ES-I3 (cell line): ENCODE data around the gene TMED4.
"Not testable (repeated sequence)": the region's sequence is repeated elsewhere in the genome, so short reads cannot be mapped to it uniquely, and the experiment has no call there.

Experiments
- H3K36me3 ChIP-seq: 2 replicates; pipeline ENCODE4 v1.6.1; 2013; ENCODE audit warnings: mild to moderate bottlenecking, low read length, control low read depth, moderate library complexity; ENCODE audit not compliant: insufficient read depth
- H3K4me1 ChIP-seq: 2 replicates; pipeline ENCODE4 v1.6.1; 2013; ENCODE audit warnings: mild to moderate bottlenecking, control low read depth, low read length; ENCODE audit not compliant: insufficient read depth
- H3K9ac ChIP-seq: 2 replicates; pipeline ENCODE4 v1.6.1; 2013; ENCODE audit warnings: low read depth, mild to moderate bottlenecking, low read length, moderate library complexity
- H3K9me3 ChIP-seq: 2 replicates; pipeline ENCODE4 v1.6.1; 2013; ENCODE audit warnings: mild to moderate bottlenecking, low read length, moderate library complexity; ENCODE audit not compliant: control insufficient read depth, insufficient read depth

Gene TMED4

GRCh38 chr7:44567884-44568283, 14.1 kb downstream of the TMED4 start:
- Histone ChIP-seq H3K9me3 (no peaks in the 10 kb centered on the region), H3K9ac (no peak overlapping the region), H3K36me3 (peaks cover 52% of the 10 kb centered on the region)

GRCh38 chr7:44566680-44567079, 15.4 kb downstream of the TMED4 start:
- no peaks in the 10 kb centered on the region for H3K4me1 ChIP-seq
- no peak overlapping the region for H3K9ac ChIP-seq
- peaks cover 41% of the 10 kb centered on the region for H3K36me3 ChIP-seq
- no peaks in the 10 kb centered on the region for H3K9me3 ChIP-seq

More at GRCh38 chr7:44567884-44568283, 14.1 kb downstream of the TMED4 start:
- 0 out of 2 replicates have a peak, but pooled peaks cover 2% of the 10 kb centered on the region for H3K4me1 ChIP-seq

- H3K9ac ChIP-seq = no peak overlapping the region
- H3K9me3 ChIP-seq = no peaks in the 10 kb centered on the region
- H3K4me1 ChIP-seq = no peaks in the 10 kb centered on the region
- H3K36me3 ChIP-seq = peaks cover 35% of the 10 kb centered on the region
Measured at GRCh38 chr7:44565795-44566559, 16.1 kb downstream of the TMED4 start.

GRCh38 chr7:44565097-44565794, 16.8 kb downstream of the TMED4 start:
- no peaks in the 10 kb centered on the region for H3K9me3 ChIP-seq
- peaks cover 28% of the 10 kb centered on the region for H3K36me3 ChIP-seq
- H3K4me1 ChIP-seq = no peaks in the 10 kb centered on the region
- H3K9ac ChIP-seq = no peak overlapping the region

GRCh38 chr7:44564606-44565005, 17.4 kb downstream of the TMED4 start:
- no peak overlapping the region for H3K9ac ChIP-seq
- no peaks in the 10 kb centered on the region for H3K4me1 ChIP-seq
- H3K36me3 ChIP-seq = peaks cover 22% of the 10 kb centered on the region
- no peaks in the 10 kb centered on the region for H3K9me3 ChIP-seq

- H3K36me3 ChIP-seq = peaks cover 10% of the 10 kb centered on the region
- no peak overlapping the region for H3K9ac ChIP-seq
- no peaks in the 10 kb centered on the region for H3K4me1 ChIP-seq
- H3K9me3 ChIP-seq = no peaks in the 10 kb centered on the region
Measured at GRCh38 chr7:44563171-44563679, 18.8 kb downstream of the TMED4 start.

- not testable (repeated sequence) for H3K36me3 ChIP-seq
Measured at GRCh38 chr7:44562622-44562962, 19.4 kb downstream of the TMED4 start.

GRCh38 chr7:44561962-44562621, 19.9 kb downstream of the TMED4 start:
- Histone ChIP-seq H3K9ac (no peak overlapping the region), H3K4me1 (no peaks in the 10 kb centered on the region), H3K9me3 (no peaks in the 10 kb centered on the region), H3K36me3 (peaks cover 7% of the 10 kb centered on the region)

More at GRCh38 chr7:44562622-44562962, 19.4 kb downstream of the TMED4 start:
- not testable (repeated sequence) for H3K9me3 ChIP-seq, H3K9ac ChIP-seq, H3K4me1 ChIP-seq

GRCh38 chr7:44561481-44561880, 20.6 kb downstream of the TMED4 start:
- Histone ChIP-seq H3K9me3 (no peaks in the 10 kb centered on the region), H3K4me1 (no peaks in the 10 kb centered on the region), H3K36me3 (peaks cover 7% of the 10 kb centered on the region), H3K9ac (no peak overlapping the region)

- Histone ChIP-seq H3K4me1 (no peaks in the 10 kb centered on the region), H3K9ac (no peak overlapping the region), H3K9me3 (no peaks in the 10 kb centered on the region), H3K36me3 (no peaks in the 10 kb centered on the region; the same call in 1 of the 2 replicates)
Measured at GRCh38 chr7:44559485-44559884, 22.5 kb downstream of the TMED4 start.

GRCh38 chr7:44557485-44557884, 24.5 kb downstream of the TMED4 start:
- Histone ChIP-seq H3K36me3 (no peaks in the 10 kb centered on the region), H3K4me1 (no peaks in the 10 kb centered on the region), H3K9me3 (no peaks in the 10 kb centered on the region), H3K9ac (no peak overlapping the region)

GRCh38 chr7:44555350-44555749, 26.7 kb downstream of the TMED4 start:
- H3K36me3 ChIP-seq = no peaks in the 10 kb centered on the region
- no peak overlapping the region for H3K9ac ChIP-seq
- H3K9me3 ChIP-seq = no peaks in the 10 kb centered on the region
- no peaks in the 10 kb centered on the region for H3K4me1 ChIP-seq

- not testable (repeated sequence) for H3K9ac ChIP-seq, H3K36me3 ChIP-seq, H3K9me3 ChIP-seq, H3K4me1 ChIP-seq
Measured at GRCh38 chr7:44552473-44553005, 29.5 kb downstream of the TMED4 start.

GRCh38 chr7:44549457-44549856, 32.6 kb downstream of the TMED4 start:
- Histone ChIP-seq H3K4me1 (peaks cover 6% of the 10 kb centered on the region; the same call in 1 of the 2 replicates), H3K9ac (no peak overlapping the region), H3K36me3 (no peaks in the 10 kb centered on the region), H3K9me3 (no peaks in the 10 kb centered on the region)
